ENCODE data around the gene CD81. TPM values are rescaled to one million over a fixed set of nuclear protein-coding genes. Genes with fewer than 3 reads are reported as not detected.

CD81 gene
- total and polyA plus RNA-seq, 10 of the 15 experiments (the other 5 are each of a cell fraction or from before 2014, with no cell fraction given): 2.0 to 145 (median 57.2) TPM

DNA sequence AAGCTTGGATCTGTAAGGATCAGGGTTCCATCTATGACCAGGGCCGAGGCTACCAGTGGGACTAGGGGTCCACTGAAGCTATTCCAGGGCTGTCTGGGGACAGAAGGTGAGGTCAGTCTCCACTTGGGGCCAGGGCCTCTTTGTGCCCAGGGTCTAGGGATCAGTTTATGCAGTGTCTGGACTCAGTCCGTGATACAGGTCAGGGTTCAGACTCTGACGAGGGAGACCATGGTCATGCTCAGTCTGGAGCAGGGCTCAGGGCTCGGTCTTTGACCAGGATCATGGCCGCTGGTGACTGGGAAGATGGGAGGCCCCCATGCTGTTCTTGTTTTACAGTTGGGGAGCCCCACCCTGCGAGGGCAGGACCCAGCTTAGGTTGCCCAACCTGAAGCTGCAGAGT, 35.2 kb downstream of the CD81 start (continued):
- TF ChIP-seq, protein P1, sequence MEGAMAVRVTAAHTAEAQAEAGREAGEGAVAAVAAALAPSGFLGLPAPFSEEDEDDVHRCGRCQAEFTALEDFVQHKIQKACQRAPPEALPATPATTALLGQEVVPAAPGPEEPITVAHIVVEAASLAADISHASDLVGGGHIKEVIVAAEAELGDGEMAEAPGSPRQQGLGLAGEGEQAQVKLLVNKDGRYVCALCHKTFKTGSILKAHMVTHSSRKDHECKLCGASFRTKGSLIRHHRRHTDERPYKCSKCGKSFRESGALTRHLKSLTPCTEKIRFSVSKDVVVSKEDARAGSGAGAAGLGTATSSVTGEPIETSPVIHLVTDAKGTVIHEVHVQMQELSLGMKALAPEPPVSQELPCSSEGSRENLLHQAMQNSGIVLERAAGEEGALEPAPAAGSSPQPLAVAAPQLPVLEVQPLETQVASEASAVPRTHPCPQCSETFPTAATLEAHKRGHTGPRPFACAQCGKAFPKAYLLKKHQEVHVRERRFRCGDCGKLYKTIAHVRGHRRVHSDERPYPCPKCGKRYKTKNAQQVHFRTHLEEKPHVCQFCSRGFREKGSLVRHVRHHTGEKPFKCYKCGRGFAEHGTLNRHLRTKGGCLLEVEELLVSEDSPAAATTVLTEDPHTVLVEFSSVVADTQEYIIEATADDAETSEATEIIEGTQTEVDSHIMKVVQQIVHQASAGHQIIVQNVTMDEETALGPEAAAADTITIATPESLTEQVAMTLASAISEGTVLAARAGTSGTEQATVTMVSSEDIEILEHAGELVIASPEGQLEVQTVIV (IDR thresholded peaks at IDR 0.05; ENCODE audit: borderline replicate concordance, partially characterized antibody): no peak

DNA sequence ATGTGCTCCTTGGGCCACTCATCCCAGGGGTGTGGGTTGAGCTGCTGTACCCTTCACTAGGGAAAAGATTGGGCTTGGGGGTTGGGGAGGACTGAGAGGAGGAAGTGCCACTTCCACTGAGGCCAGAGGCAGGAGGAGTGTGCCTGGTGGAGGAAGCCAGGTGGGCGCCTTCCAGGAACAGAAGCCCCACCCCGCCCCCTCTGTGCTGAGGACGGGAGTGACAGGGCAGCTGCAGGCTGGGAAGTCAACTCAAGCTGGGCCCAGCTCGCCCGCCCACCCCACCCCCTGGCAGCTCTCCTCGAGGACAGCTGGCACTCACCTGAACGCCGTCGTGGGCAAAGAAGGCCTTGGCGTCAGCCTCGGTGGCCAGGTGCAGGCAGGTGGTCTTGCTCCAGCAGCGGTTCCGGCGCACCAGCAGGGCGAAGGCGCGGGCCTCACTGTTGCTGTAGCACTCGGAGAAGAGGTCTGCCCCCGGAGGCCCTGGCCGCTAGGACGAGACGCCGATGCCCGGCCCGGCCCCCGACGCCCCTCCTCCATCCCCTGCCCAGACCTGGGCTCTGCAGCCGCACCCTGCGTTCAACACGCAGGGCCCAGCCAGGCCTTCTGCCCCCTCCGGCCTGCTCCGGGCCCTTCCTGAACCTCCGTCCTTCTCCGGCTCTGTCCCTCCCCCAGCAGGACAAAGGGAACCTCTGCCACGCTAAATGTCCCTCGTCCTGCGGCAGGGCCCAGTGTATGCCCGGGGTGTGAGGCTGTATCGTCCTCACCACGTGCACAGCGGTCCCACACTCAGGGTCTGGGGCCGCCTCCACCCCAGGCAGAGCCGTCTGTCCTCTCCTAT, 36.9 kb downstream of the CD81 start:
- Histone ChIP-seq H3K27me3 (replicated peaks in 1 of 2; ENCODE audit: control insufficient read depth in 2 of 2, insufficient read depth in 2 of 2, low read length in 1 of 2) (no peaks in the 10 kb centered on the region), H3K27ac (ENCODE audit: control insufficient read depth, insufficient read depth) (no peak overlapping the region), H3K36me3 (ENCODE audit: control insufficient read depth in 2 of 2, insufficient read depth in 2 of 2, low read length in 1 of 2) (no peaks in the 10 kb centered on the region), H4K20me1 (ENCODE audit: control insufficient read depth, insufficient read depth) (no peaks in the 10 kb centered on the region), H3K9me3 (replicated peaks; ENCODE audit: control insufficient read depth, insufficient read depth, low read length) (no peaks in the 10 kb centered on the region), H3K4me3 (no peak overlapping the region), H3K79me2 (ENCODE audit: control insufficient read depth, insufficient read depth, low read length) (no peaks in the 10 kb centered on the region), H3K4me1 (ENCODE audit: control insufficient read depth, insufficient read depth, low read length) (no peaks in the 10 kb centered on the region), H3K9ac (ENCODE audit: control insufficient read depth, insufficient read depth, low read length) (no peak overlapping the region), H3K4me2 (ENCODE audit: control insufficient read depth, insufficient read depth) (no peak overlapping the region), H2AFZ (ENCODE audit: control insufficient read depth, low read depth, low read length) (no peak overlapping the region)
- SMC1A ChIA-PET (ENCODE audit: uncharacterized antibody, unreplicated experiment): no interaction called here
- RAD21 ChIA-PET (ENCODE audit: unreplicated experiment): no interaction called here
- no TSS peak for BruUV-seq (replicated peaks)
- in situ Hi-C loops (cut with MboI): no loop called here
- POLR2A ChIA-PET: no interaction called here
- DNase-seq (ENCODE audit: low read depth, low spot score) (no peak), FAIRE-seq (no peak), ATAC-seq (no peak)
- CTCF ChIA-PET: no interaction called here
- intact Hi-C loops (cut with micrococcal nuclease; ENCODE audit: unreplicated experiment): no loop called here
- WGBS (ENCODE audit: insufficient coverage, insufficient replicate concordance, low lambda C conversion rate, missing lambda C conversion rate): 53% methylated on average over 35 of the region's 43 CpGs
- TF ChIP-seq SUZ12 (IDR thresholded peaks at IDR 0.05; ENCODE audit: unreplicated experiment) (no peak), ZBED1 (IDR thresholded peaks at IDR 0.05; ENCODE audit: borderline replicate concordance) (no peak), ZSCAN29 (IDR thresholded peaks at IDR 0.05) (no peak), SP1 (IDR thresholded peaks at IDR 0.05; ENCODE audit: low read depth, low read length) (no peak), JUNB (IDR thresholded peaks at IDR 0.05) (no peak), MXI1 (IDR thresholded peaks at IDR 0.05; ENCODE audit: low read depth, low read length) (no peak), ZZZ3 (IDR thresholded peaks at IDR 0.05; ENCODE audit: control insufficient read depth, insufficient read length, low read depth) (no peak), PAX8 (IDR thresholded peaks at IDR 0.05) (no peak), HDAC2 (IDR thresholded peaks at IDR 0.05) (no peak), CREB1 (IDR thresholded peaks at IDR 0.05; ENCODE audit: low read depth) (no peak), NR2C2 (IDR thresholded peaks at IDR 0.05; ENCODE audit: borderline replicate concordance, control insufficient read depth, insufficient read length, low read depth) (no peak), SUPT20H (IDR thresholded peaks at IDR 0.05; ENCODE audit: borderline replicate concordance, control insufficient read depth, low read depth, low read length) (no peak)
- TF ChIP-seq, protein P2, sequence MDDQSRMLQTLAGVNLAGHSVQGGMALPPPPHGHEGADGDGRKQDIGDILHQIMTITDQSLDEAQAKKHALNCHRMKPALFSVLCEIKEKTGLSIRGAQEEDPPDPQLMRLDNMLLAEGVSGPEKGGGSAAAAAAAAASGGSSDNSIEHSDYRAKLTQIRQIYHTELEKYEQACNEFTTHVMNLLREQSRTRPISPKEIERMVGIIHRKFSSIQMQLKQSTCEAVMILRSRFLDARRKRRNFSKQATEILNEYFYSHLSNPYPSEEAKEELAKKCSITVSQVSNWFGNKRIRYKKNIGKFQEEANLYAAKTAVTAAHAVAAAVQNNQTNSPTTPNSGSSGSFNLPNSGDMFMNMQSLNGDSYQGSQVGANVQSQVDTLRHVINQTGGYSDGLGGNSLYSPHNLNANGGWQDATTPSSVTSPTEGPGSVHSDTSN (IDR thresholded peaks at IDR 0.05; ENCODE audit: insufficient replicate concordance, low read depth, low read length): no peak
- TF ChIP-seq, protein P3, sequence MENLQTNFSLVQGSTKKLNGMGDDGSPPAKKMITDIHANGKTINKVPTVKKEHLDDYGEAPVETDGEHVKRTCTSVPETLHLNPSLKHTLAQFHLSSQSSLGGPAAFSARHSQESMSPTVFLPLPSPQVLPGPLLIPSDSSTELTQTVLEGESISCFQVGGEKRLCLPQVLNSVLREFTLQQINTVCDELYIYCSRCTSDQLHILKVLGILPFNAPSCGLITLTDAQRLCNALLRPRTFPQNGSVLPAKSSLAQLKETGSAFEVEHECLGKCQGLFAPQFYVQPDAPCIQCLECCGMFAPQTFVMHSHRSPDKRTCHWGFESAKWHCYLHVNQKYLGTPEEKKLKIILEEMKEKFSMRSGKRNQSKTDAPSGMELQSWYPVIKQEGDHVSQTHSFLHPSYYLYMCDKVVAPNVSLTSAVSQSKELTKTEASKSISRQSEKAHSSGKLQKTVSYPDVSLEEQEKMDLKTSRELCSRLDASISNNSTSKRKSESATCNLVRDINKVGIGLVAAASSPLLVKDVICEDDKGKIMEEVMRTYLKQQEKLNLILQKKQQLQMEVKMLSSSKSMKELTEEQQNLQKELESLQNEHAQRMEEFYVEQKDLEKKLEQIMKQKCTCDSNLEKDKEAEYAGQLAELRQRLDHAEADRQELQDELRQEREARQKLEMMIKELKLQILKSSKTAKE (IDR thresholded peaks at IDR 0.05; ENCODE audit: low read depth, poor library complexity, severe bottlenecking): no peak
- TF ChIP-seq, protein P4, sequence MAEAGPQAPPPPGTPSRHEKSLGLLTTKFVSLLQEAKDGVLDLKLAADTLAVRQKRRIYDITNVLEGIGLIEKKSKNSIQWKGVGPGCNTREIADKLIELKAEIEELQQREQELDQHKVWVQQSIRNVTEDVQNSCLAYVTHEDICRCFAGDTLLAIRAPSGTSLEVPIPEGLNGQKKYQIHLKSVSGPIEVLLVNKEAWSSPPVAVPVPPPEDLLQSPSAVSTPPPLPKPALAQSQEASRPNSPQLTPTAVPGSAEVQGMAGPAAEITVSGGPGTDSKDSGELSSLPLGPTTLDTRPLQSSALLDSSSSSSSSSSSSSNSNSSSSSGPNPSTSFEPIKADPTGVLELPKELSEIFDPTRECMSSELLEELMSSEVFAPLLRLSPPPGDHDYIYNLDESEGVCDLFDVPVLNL (IDR thresholded peaks at IDR 0.05; ENCODE audit: low read depth, low read length): no peak

Data from GM12878 (cell line).